Retinal pigment epithelial cell (primary cell): Measurements from ENCODE around the gene NKAIN2.
A peak's percentile ranks its signal among the peaks of the same experiment; 100 is the strongest.

Experiments used
- DNase-seq: peaks from one replicate; pipeline ENCODE4 v3.0.0-alpha.2; 2010; ENCODE audit warnings: low read depth
- H3K4me3 ChIP-seq: 2 replicates; pipeline ENCODE4 v1.5.1; 2011; ENCODE audit warnings: mild to moderate bottlenecking, low read length, control low read depth, moderate library complexity
- CTCF ChIP-seq: conservative IDR thresholded peaks from 2 replicates; pipeline ENCODE4 v1.5.1; 2011; ENCODE audit warnings: low read depth, low read length, control low read depth, inconsistent platforms

The NKAIN2 gene

GRCh38 chr6:124200661-124201060 lies 397.0 kb downstream of the NKAIN2 start:
- no peak for DNase-seq
- no peak for TF ChIP-seq CTCF
- H3K4me3 ChIP-seq = no peak overlapping the region

GRCh38 chr6:124203101-124203811 lies 399.6 kb downstream of the NKAIN2 start:
- H3K4me3 ChIP-seq = no peak overlapping the region
- no peak for DNase-seq
- no peak for TF ChIP-seq CTCF

GRCh38 chr6:124203812-124204167 lies 400.1 kb downstream of the NKAIN2 start:
- DNase-seq = no peak
- no peak for TF ChIP-seq CTCF
- no peak overlapping the region for H3K4me3 ChIP-seq

- no peak overlapping the region for H3K4me3 ChIP-seq
- DNase-seq = no peak
- TF ChIP-seq CTCF = no peak
Measured at GRCh38 chr6:124205921-124206320, 402.3 kb downstream of the NKAIN2 start.

GRCh38 chr6:124223611-124224345 lies 420.1 kb downstream of the NKAIN2 start:
- DNase-seq = peak; percentile 15
- TF ChIP-seq CTCF = no peak
- H3K4me3 ChIP-seq = no peak overlapping the region

GRCh38 chr6:124226396-124226795 lies 422.7 kb downstream of the NKAIN2 start:
- TF ChIP-seq CTCF = no peak

GRCh38 chr6:124233221-124233620 lies 429.6 kb downstream of the NKAIN2 start:
- TF ChIP-seq CTCF = no peak
- no peak overlapping the region for H3K4me3 ChIP-seq
- no peak for DNase-seq

More at GRCh38 chr6:124226396-124226795, 422.7 kb downstream of the NKAIN2 start:
- DNase-seq = peak; percentile 17
- H3K4me3 ChIP-seq = no peak overlapping the region
